Psoas muscle (tissue), 8 donors: ENCODE measurements around the gene LRRC2. TPM values are rescaled to one million over a fixed set of nuclear protein-coding genes. Genes with fewer than 3 reads are reported as not detected.

Source experiments
- ATAC-seq, 4 donors: fragments of 200-7000 bp; cut with Tn5 transposase; one replicate each; pipeline ENCODE4 v1.9.1; 2020; ENCODE audit warnings: moderate library complexity in 3 of 4, mild to moderate bottlenecking in 2 of 4
- DNase-seq, 2 donors: peaks; one replicate each; pipeline ENCODE4 v3.0.0-alpha.2; 2020
- H3K27ac ChIP-seq: fragments of 200-600 bp; one replicate; pipeline ENCODE4 v1.8.0; 2022
- H3K27me3 ChIP-seq, 3 donors: fragments of 200-600 bp in 1 of 3; one replicate each; pipeline versions ENCODE4 v1.6.1 to v1.8.0; 2013 to 2022; ENCODE audit warnings: low read length in 2 of 3, mild to moderate bottlenecking in 2 of 3, moderate library complexity in 1 of 3; ENCODE audit not compliant: insufficient read depth in 3 of 3
- H3K36me3 ChIP-seq, 2 donors: fragments of 200-600 bp in 1 of 2; one replicate each; pipeline versions ENCODE4 v1.6.1 to v1.8.0; 2013 to 2022; ENCODE audit warnings: low read depth in 1 of 2, mild to moderate bottlenecking in 1 of 2, moderate library complexity in 1 of 2; ENCODE audit not compliant: insufficient read depth in 1 of 2
- H3K4me1 ChIP-seq: fragments of 200-600 bp; one replicate; pipeline ENCODE4 v1.8.0; 2022
- H3K4me3 ChIP-seq: fragments of 200-600 bp; one replicate; pipeline ENCODE4 v1.8.0; 2022; ENCODE audit warnings: mild to moderate bottlenecking
- H3K9me3 ChIP-seq: fragments of 200-600 bp; one replicate; pipeline ENCODE4 v1.8.0; 2022
- WGBS, 3 donors: extraction: QIAGEN DNeasy Blood & Tissue Kit; methylation state at CpG; one replicate each; pipeline versions ENCODE4 v1.1.6 to v1.1.7; 2013; 5-methylcytosine and 5-hydroxymethylcytosine counted together
- intact Hi-C, 2 donors: fragments of 100-400 bp; cut with DNase I; formaldehyde crosslinking; loops; one replicate each; pipeline versions ENCODE4 v1.11.0 to v1.14.2; 2022
- polyA plus RNA-seq, 3 donors: library from polyadenylated mRNA; stranded (reverse); fragments of 200-250 nt; gene quantifications; one replicate each; pipeline ENCODE4 v1.2.3, GENCODE V29; 2013
- total RNA-seq, 4 donors: library from RNA; stranded (reverse); fragmentation: NEBNext Ultra II Directional in 2 of 4; extraction: Animal tissue kit (Norgen Biotek cat#: 25700) in 2 of 4; gene quantifications; one replicate each; pipeline versions ENCODE4 v1.2.1 to v1.2.4, GENCODE V29; 2021 to 2023
- TF ChIP-seq, protein P1 (sequence below): fragments of 200-600 bp; IDR thresholded peaks from one replicate; pipeline ENCODE4 v1.8.0; 2022; ENCODE audit warnings: antibody characterized with exemption
- donor health status: healthy with polysubstance abuse.
- donor health status: DM: no; HTN: no; CAD: no; lungs with moderate emphysema.
- donor health status: Bipolar disorder and iron deficiency.
- donor health status: healthy.
- donor health status: DM: yes; HTN: yes; CAD: no.
- donor health status: DM: no; HTN: no; CAD: no.
- donor health status: DM: no; HTN: no; CAD: no.
- donor health status: DM: yes; HTN: yes; CAD: no.

Gene LRRC2
- total and polyA plus RNA-seq, 7 donors, result 8.3 to 160 (median 65.1) TPM

DNA sequence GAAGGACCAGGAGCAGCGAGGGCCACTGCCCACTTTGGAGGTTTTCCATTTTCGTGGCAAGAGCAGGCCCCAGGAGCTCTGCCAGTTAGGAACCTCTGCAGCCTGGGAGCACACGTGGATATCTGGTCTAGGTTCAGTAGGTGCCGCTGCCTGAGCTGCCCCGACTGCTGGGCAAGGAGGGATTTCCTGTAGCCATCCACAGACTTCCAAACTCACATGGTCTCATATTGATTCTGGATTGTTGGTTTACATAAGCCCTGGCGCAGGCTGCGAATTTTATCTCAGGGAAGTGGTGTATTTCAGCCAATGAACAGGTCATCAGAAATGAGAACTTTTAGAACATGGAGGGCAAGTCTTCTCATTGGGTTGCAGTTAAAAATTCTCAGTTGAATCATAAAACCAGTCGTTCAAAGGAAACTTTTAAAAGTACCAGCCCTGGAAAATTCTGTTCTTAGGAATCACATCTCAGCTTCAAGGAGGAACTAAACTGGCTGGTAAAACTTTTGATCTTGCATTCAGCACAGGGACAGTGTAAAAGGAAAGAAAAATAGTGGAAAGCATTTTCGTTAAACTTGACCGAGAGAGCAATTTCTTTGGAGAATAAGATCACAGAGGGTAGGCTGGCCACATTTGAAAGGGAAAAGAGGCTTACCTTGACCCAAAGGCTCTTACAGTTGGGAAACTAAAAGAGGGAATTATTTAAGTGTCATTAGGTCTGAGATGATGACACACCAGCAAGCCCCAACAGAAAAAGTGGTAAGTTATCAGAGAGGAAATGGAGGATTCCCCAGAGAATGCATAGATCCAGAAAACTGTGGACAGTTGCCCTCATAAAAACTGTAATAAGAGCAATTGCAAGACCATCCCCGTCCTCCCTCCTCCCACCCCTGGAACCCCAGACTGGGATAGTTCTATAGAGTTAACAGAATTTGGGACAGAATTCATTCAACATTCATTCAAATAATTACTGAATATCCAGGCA lies 74.7 kb downstream of the LRRC2 start:
- H3K27ac ChIP-seq, result peak overlapping the region; percentile 82
- peak; percentile 72 to 86 (median 75) for ATAC-seq
- intact Hi-C loops, result no loop called here

DNA sequence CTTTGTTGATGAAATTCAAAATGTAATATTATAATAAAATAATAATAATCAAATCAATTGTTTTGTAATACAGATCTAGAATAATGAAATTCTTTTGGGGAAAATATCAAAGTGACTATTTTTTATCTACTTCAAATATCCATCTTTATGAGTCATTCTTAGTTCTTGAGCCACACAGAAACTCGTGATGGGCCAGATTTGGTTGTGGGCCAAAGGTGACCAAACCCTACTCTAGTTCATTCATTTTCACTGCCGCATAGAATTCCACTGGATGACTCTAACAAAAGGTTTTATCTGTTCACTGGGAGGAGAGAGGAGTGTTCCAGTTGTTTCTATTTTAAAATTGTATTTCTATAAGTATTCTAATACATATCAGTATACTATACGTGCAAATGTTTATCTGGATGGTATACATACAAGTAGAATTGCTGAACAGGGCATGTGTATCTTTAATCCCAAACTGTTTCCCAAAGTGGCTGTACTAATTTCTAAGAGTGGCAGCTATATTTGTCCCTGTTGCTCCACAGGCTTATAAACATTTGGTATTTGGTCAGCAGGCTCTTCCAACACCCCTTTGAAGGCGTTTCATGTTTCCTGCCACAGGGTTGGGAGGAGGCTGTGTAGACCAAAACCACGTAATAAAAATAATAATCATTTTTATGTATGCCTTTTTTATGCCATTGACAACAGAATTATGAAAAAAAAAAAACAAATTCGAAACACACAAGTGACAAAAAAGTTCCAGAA lies 75.6 kb downstream of the LRRC2 start:
- H3K4me3 ChIP-seq, result no peak overlapping the region
- TF ChIP-seq, protein P1, sequence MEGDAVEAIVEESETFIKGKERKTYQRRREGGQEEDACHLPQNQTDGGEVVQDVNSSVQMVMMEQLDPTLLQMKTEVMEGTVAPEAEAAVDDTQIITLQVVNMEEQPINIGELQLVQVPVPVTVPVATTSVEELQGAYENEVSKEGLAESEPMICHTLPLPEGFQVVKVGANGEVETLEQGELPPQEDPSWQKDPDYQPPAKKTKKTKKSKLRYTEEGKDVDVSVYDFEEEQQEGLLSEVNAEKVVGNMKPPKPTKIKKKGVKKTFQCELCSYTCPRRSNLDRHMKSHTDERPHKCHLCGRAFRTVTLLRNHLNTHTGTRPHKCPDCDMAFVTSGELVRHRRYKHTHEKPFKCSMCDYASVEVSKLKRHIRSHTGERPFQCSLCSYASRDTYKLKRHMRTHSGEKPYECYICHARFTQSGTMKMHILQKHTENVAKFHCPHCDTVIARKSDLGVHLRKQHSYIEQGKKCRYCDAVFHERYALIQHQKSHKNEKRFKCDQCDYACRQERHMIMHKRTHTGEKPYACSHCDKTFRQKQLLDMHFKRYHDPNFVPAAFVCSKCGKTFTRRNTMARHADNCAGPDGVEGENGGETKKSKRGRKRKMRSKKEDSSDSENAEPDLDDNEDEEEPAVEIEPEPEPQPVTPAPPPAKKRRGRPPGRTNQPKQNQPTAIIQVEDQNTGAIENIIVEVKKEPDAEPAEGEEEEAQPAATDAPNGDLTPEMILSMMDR, result no peak
- no peaks in the 10 kb centered on the region for H3K9me3 ChIP-seq
- peaks cover 32% of the 10 kb centered on the region for H3K4me1 ChIP-seq
- ATAC-seq, result peak; percentile 73 to 85 (median 84)
- H3K27ac ChIP-seq, result peak overlapping the region; percentile 82
- intact Hi-C loops, result no loop called here
- WGBS, 3 donors, result 27 to 57% (median 38%) methylated on average over 6 of the region's 6 CpGs
- DNase-seq, result no peak
- H3K27me3 ChIP-seq, result no peaks in the 10 kb centered on the region
- no peaks in the 10 kb centered on the region for H3K36me3 ChIP-seq

More for the DNA sequence above, 74.7 kb downstream of the LRRC2 start:
- no peak for DNase-seq
- no peaks in the 10 kb centered on the region for H3K36me3 ChIP-seq
- H3K27me3 ChIP-seq, result no peaks in the 10 kb centered on the region
- TF ChIP-seq, protein P1, result no peak
- peaks cover 32% of the 10 kb centered on the region for H3K4me1 ChIP-seq
- WGBS, 3 donors, result 47 to 64% (median 48%) methylated on average over 11 of the region's 11 CpGs
- no peaks in the 10 kb centered on the region for H3K9me3 ChIP-seq
- no peak overlapping the region for H3K4me3 ChIP-seq

DNA sequence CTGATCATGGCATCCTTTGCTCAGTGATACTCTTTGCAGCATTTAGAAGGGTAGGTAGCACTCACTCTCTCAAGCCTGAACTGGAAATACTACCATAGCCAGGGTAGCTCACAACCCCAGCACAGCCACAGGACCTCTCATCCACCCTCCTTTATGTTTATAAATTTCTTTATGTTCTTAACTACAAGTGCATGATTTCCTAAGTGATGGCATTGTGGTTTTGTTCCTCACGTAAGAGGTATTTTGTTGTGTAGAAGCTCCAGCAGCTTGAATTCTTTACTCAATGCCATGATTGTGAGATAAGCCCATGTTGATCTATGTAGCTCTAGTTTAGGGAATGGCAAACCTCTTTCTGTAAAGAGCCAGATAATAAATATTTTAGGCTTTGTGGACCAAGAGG lies 76.2 kb downstream of the LRRC2 start:
- no peak overlapping the region for H3K4me3 ChIP-seq
- H3K27ac ChIP-seq, result peak overlapping the region; percentile 82
- no peaks in the 10 kb centered on the region for H3K36me3 ChIP-seq
- intact Hi-C loops, result loop anchor here (2.0 to 5.0 kb wide), 3 partner anchors 67 to 141 kb away; partner anchors contain the start of gene LRRC2 (in 1 of the 2)
- H3K9me3 ChIP-seq, result no peaks in the 10 kb centered on the region
- WGBS, 3 donors, result 56 to 94% (median 58%) methylated on average over 1 of the region's 1 CpG
- ATAC-seq, result no peak
- DNase-seq, result no peak
- no peaks in the 10 kb centered on the region for H3K27me3 ChIP-seq
- TF ChIP-seq, protein P1, result no peak
- peaks cover 32% of the 10 kb centered on the region for H3K4me1 ChIP-seq

DNA sequence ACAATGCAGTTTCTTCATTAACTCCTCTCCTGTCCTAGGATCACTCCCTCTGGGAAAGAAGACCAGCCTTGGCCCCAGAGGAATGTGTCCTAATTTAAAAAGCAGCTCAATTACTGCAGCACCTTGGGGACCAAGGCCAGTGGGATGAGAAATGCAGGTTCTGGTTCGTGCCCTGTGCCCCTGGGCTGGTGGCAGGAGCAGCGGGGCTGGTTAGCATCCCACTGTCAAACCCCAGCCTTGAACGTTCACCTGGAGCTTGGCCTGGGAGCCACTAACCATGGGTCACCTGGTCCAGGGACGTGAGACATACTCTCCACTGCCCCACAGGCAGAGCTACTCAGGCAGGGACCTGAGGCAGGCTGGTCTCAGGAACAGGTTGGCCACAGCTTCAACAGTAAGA lies 76.7 kb downstream of the LRRC2 start:
- no peak overlapping the region for H3K4me3 ChIP-seq
- intact Hi-C loops, result loop anchor here (2.0 to 5.0 kb wide), 3 partner anchors 68 to 141 kb away; partner anchors contain the start of gene LRRC2 (in 1 of the 2)
- no peaks in the 10 kb centered on the region for H3K36me3 ChIP-seq
- DNase-seq (no peak), ATAC-seq (no peak)
- no peaks in the 10 kb centered on the region for H3K27me3 ChIP-seq
- 66 to 91% (median 68%) methylated on average over 4 of the region's 4 CpGs for WGBS, 3 donors
- H3K4me1 ChIP-seq, result peaks cover 32% of the 10 kb centered on the region
- H3K9me3 ChIP-seq, result no peaks in the 10 kb centered on the region
- TF ChIP-seq, protein P1, result no peak
- peak overlapping the region; percentile 82 for H3K27ac ChIP-seq
